ENCODE data around the gene GH1. TPM values are rescaled to one million over a fixed set of nuclear protein-coding genes. Genes with fewer than 3 reads are reported as not detected.

GH1 gene
- polyA plus RNA-seq, 1 experiment: not detected

GRCh38 chr17:63934183-63935112 is 15.8 kb upstream of the GH1 start:
- Histone ChIP-seq H3K27me3 (ENCODE audit: control insufficient read depth, insufficient read depth, low read length) (peaks cover 10% of the 10 kb centered on the region), H3K36me3 (ENCODE audit: control insufficient read depth, insufficient read depth, low read length) (no peaks in the 10 kb centered on the region), H3K4me3 (ENCODE audit: low read depth, low read length) (no peak overlapping the region)
- ChIA-PET CTCF (interaction anchor here (1.2 to 8.9 kb wide), 4 partner anchors 12 to 23 kb away, joined by 3 to 84 read pairs (median 15); partner anchors contain the start of genes CSHL1 and GH1), POLR2A (no interaction called here)
- no peak for TF ChIP-seq CTCF (IDR thresholded peaks at IDR 0.05; ENCODE audit: insufficient read depth, low read depth, low read length)
- DNase-seq (ENCODE audit: low read depth): no peak

GRCh38 chr17:63933598-63933997 is 15.0 kb upstream of the GH1 start:
- POLR2A ChIA-PET: no interaction called here
- Histone ChIP-seq H3K27me3 (ENCODE audit: control insufficient read depth, insufficient read depth, low read length) (peaks cover 10% of the 10 kb centered on the region), H3K4me3 (ENCODE audit: low read depth, low read length) (no peak overlapping the region), H3K36me3 (ENCODE audit: control insufficient read depth, insufficient read depth, low read length) (no peaks in the 10 kb centered on the region)
- CTCF ChIA-PET: interaction anchor here (1.2 to 8.9 kb wide), 4 partner anchors 13 to 57 kb away, joined by 3 to 84 read pairs (median 12); partner anchors contain the start of genes CSHL1 and GH1
- no peak for DNase-seq (ENCODE audit: low read depth)
- no peak for TF ChIP-seq CTCF (IDR thresholded peaks at IDR 0.05; ENCODE audit: insufficient read depth, low read depth, low read length)

GRCh38 chr17:63932721-63933120 is 14.1 kb upstream of the GH1 start:
- CTCF ChIA-PET: interaction anchor here (0.6 to 8.9 kb wide), 7 partner anchors 13 to 450 kb away, joined by 3 to 84 read pairs (median 6); partner anchors contain the start of genes CSHL1 and GH1
- Histone ChIP-seq H3K36me3 (ENCODE audit: control insufficient read depth, insufficient read depth, low read length) (no peaks in the 10 kb centered on the region), H3K27me3 (ENCODE audit: control insufficient read depth, insufficient read depth, low read length) (peaks cover 10% of the 10 kb centered on the region), H3K4me3 (ENCODE audit: low read depth, low read length) (no peak overlapping the region)
- POLR2A ChIA-PET: no interaction called here
- no peak for TF ChIP-seq CTCF (IDR thresholded peaks at IDR 0.05; ENCODE audit: insufficient read depth, low read depth, low read length)
- no peak for DNase-seq (ENCODE audit: low read depth)

GRCh38 chr17:63931981-63932561 is 13.4 kb upstream of the GH1 start, which contains the start of gene CD79B:
CD79B (minus strand) TSS chr17:63932331; CDS start chr17:63932261, 70 bp downstream.
- POLR2A ChIA-PET: interaction anchor here (0.6 kb wide), 1 partner anchor 17 kb away, joined by 3 read pairs; no protein-coding TSS in a partner anchor
- DNase-seq (ENCODE audit: low read depth): no peak
- CTCF ChIA-PET: interaction anchor here (0.6 to 8.9 kb wide), 6 partner anchors 12 to 450 kb away, joined by 5 to 84 read pairs (median 7); partner anchors contain the start of gene GH1
- Histone ChIP-seq H3K27me3 (ENCODE audit: control insufficient read depth, insufficient read depth, low read length) (peaks cover 10% of the 10 kb centered on the region), H3K4me3 (ENCODE audit: low read depth, low read length) (no peak within 1 kb of the TSS), H3K36me3 (ENCODE audit: control insufficient read depth, insufficient read depth, low read length) (no peaks in the 10 kb centered on the region)
- no peak for TF ChIP-seq CTCF (IDR thresholded peaks at IDR 0.05; ENCODE audit: insufficient read depth, low read depth, low read length)
